GM19193 (cell line): ENCODE data around the gene GPR132.

Source experiments
- POLR2A ChIP-seq: IDR thresholded peaks from 4 replicates; pipeline ENCODE4 v1.6.1; 2011; ENCODE audit not compliant: insufficient read depth, insufficient read length; ENCODE audit errors: extremely low read depth

The GPR132 gene

GRCh38 chr14:105025429-105025828, 39.8 kb downstream of the GPR132 start:
- no peak for TF ChIP-seq POLR2A

GRCh38 chr14:105023791-105024480, 41.3 kb downstream of the GPR132 start:
- TF ChIP-seq POLR2A, result no peak

- no peak for TF ChIP-seq POLR2A
Measured at GRCh38 chr14:105023144-105023543, 42.1 kb downstream of the GPR132 start.

- TF ChIP-seq POLR2A, result no peak
Measured at GRCh38 chr14:105022276-105022670, 43.0 kb downstream of the GPR132 start.

- no peak for TF ChIP-seq POLR2A
Measured at GRCh38 chr14:105021656-105022275, 43.5 kb downstream of the GPR132 start.

GRCh38 chr14:105020815-105021655, 44.2 kb downstream of the GPR132 start, which contains the start of gene CDCA4:
TSS of gene CDCA4 (minus strand) at chr14:105021083. CDS start at chr14:105011929, 9,154 bp downstream.
- peak; percentile 91 for TF ChIP-seq POLR2A

- no peak for TF ChIP-seq POLR2A
Measured at GRCh38 chr14:105019861-105020814, 45.1 kb downstream of the GPR132 start.

- TF ChIP-seq POLR2A, result no peak
Measured at GRCh38 chr14:105018414-105018813, 46.8 kb downstream of the GPR132 start.

- TF ChIP-seq POLR2A, result no peak
Measured at GRCh38 chr14:105015905-105016304, 49.3 kb downstream of the GPR132 start.

GRCh38 chr14:105015242-105015641, 50.0 kb downstream of the GPR132 start:
- TF ChIP-seq POLR2A, result no peak

- no peak for TF ChIP-seq POLR2A
Measured at GRCh38 chr14:105014631-105015030, 50.6 kb downstream of the GPR132 start.

GRCh38 chr14:105014032-105014431, 51.2 kb downstream of the GPR132 start:
- no peak for TF ChIP-seq POLR2A

- TF ChIP-seq POLR2A, result no peak
Measured at GRCh38 chr14:105013150-105013785, 52.0 kb downstream of the GPR132 start.
